Measurements from ENCODE around the gene KRT14.
"Not testable (repeated sequence)": the region's sequence is repeated elsewhere in the genome, so short reads cannot be mapped to it uniquely, and the experiment has no call there.

Gene KRT14

GRCh38 chr17:41544935-41545334 is 41.8 kb downstream of the KRT14 start:
- no peak for DNase-seq

- DNase-seq, result no peak
These were observed 42.2 kb downstream of the KRT14 start for GRCh38 chr17:41544491-41544892.

GRCh38 chr17:41542786-41543185 is 43.9 kb downstream of the KRT14 start:
- DNase-seq, result not testable (repeated sequence)

- no peak for DNase-seq
These were observed 44.3 kb downstream of the KRT14 start for GRCh38 chr17:41542357-41542756.

GRCh38 chr17:41540921-41541625 is 45.6 kb downstream of the KRT14 start:
- no peak for DNase-seq

- DNase-seq, result no peak
These were observed 46.6 kb downstream of the KRT14 start for GRCh38 chr17:41539979-41540701.

- DNase-seq, result no peak
These were observed 47.6 kb downstream of the KRT14 start for GRCh38 chr17:41539071-41539492.

GRCh38 chr17:41538565-41538991 is 48.1 kb downstream of the KRT14 start:
- DNase-seq, result no peak

GRCh38 chr17:41537990-41538389 is 48.7 kb downstream of the KRT14 start:
- DNase-seq, result no peak

- no peak for DNase-seq
These were observed 49.1 kb downstream of the KRT14 start for GRCh38 chr17:41537614-41537954.

GRCh38 chr17:41536741-41537613 is 49.7 kb downstream of the KRT14 start:
- DNase-seq, result no peak

- no peak for DNase-seq
These were observed 50.8 kb downstream of the KRT14 start for GRCh38 chr17:41535764-41536481.

- DNase-seq, result no peak
These were observed 51.7 kb downstream of the KRT14 start for GRCh38 chr17:41534899-41535546.

GRCh38 chr17:41533613-41534012 is 53.1 kb downstream of the KRT14 start:
- DNase-seq, result no peak

- DNase-seq, result no peak
These were observed 53.6 kb downstream of the KRT14 start for GRCh38 chr17:41532947-41533570.

Measured in GOT3 (cell line).